Measurements from ENCODE around the gene BLOC1S1. TPM values are rescaled to one million over a fixed set of nuclear protein-coding genes. Genes with fewer than 3 reads are reported as not detected.

BLOC1S1 gene
- total and polyA plus RNA-seq, 9 of the 15 experiments (the other 6 are each of a cell fraction or from before 2014, with no cell fraction given) = 75.2 to 161 (median 98.8) TPM

DNA sequence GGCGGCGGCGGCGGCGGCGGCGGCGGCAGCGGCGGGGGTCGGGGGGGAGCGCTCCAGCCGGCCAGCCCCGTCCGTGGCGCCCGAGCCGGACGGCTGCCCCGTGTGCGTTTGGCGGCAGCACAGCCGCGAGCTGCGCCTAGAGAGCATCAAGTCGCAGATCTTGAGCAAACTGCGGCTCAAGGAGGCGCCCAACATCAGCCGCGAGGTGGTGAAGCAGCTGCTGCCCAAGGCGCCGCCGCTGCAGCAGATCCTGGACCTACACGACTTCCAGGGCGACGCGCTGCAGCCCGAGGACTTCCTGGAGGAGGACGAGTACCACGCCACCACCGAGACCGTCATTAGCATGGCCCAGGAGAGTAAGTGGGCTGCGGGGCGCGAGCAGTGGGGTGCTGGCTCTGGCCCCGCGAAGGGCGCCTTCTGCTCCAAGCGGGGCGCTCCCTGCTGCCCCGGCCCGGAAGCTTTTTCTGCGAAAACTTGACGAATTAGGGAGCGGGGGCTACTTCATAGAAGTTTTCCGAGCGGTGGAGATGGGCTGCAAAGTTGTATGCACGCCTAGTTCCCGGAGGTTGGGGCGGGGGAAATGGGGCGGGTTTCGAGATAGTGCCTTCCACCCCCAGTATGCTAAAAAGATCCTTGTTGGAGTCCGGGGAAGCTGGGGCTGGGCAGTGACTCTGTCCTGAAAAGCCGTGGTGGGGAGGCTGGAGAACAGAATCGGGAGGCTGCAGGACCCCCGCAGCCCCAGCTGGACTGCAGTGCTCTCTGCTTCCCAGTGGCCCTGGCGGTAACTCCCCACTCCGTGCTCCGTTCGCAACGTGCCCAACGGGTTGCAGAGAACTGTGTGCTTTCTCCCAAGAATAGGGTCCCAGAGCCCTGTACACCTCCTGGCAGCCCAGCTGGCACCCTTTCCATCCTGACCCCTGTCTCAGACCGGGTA, 27.8 kb downstream of the BLOC1S1 start (continued):
- TF ChIP-seq, protein P1, sequence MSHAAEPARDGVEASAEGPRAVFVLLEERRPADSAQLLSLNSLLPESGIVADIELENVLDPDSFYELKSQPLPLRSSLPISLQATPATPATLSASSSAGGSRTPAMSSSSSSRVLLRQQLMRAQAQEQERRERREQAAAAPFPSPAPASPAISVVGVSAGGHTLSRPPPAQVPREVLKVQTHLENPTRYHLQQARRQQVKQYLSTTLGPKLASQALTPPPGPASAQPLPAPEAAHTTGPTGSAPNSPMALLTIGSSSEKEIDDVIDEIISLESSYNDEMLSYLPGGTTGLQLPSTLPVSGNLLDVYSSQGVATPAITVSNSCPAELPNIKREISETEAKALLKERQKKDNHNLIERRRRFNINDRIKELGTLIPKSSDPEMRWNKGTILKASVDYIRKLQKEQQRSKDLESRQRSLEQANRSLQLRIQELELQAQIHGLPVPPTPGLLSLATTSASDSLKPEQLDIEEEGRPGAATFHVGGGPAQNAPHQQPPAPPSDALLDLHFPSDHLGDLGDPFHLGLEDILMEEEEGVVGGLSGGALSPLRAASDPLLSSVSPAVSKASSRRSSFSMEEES (CRISPR knock-in tag; IDR thresholded peaks at IDR 0.05) = no peak
- TF ChIP-seq XRCC4 (IDR thresholded peaks at IDR 0.05; ENCODE audit: extremely low read depth, insufficient read depth, insufficient read length) = no peak
- no peak for TF ChIP-seq PURB (CRISPR knock-in tag; IDR thresholded peaks at IDR 0.05; ENCODE audit: low read depth)
- TF ChIP-seq ARID1B (IDR thresholded peaks at IDR 0.05) = no peak
- TF ChIP-seq MTA1 (IDR thresholded peaks at IDR 0.05; ENCODE audit: borderline replicate concordance) = no peak
- no peak for TF ChIP-seq RFX7 (CRISPR knock-in tag; IDR thresholded peaks at IDR 0.05)
- no peak for TF ChIP-seq TBL1XR1 (IDR thresholded peaks at IDR 0.05; ENCODE audit: low read length in 2 of 2)
- TF ChIP-seq, protein P2, sequence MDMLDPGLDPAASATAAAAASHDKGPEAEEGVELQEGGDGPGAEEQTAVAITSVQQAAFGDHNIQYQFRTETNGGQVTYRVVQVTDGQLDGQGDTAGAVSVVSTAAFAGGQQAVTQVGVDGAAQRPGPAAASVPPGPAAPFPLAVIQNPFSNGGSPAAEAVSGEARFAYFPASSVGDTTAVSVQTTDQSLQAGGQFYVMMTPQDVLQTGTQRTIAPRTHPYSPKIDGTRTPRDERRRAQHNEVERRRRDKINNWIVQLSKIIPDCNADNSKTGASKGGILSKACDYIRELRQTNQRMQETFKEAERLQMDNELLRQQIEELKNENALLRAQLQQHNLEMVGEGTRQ (CRISPR knock-in tag; IDR thresholded peaks at IDR 0.05) = no peak
- no peak for TF ChIP-seq PRMT5 (CRISPR knock-in tag; IDR thresholded peaks at IDR 0.05)
- peak in 1 of 3 experiments; percentile 8 for TF ChIP-seq YY1 (IDR thresholded peaks at IDR 0.05; ENCODE audit: borderline replicate concordance in 1 of 3, control insufficient read depth in 1 of 3, extremely low read depth in 1 of 3, insufficient read depth in 3 of 3, insufficient read length in 1 of 3, insufficient replicate concordance in 2 of 3, low read depth in 1 of 3, low read length in 2 of 3)
- TF ChIP-seq NR2F6 (CRISPR knock-in tag; IDR thresholded peaks at IDR 0.05) = no peak
- 0 out of 2 replicates have a peak, but pooled peaks have one; percentile 9 for TF ChIP-seq FOXP4 (CRISPR knock-in tag; IDR thresholded peaks at IDR 0.05; ENCODE audit: borderline replicate concordance)
- no peak for TF ChIP-seq ZNF780A (CRISPR knock-in tag; IDR thresholded peaks at IDR 0.05)
- peak; percentile 64; the same call in 1 of the 2 replicates for TF ChIP-seq NKRF (IDR thresholded peaks at IDR 0.05; ENCODE audit: borderline replicate concordance)
- TF ChIP-seq NFYB (IDR thresholded peaks at IDR 0.05; ENCODE audit: extremely low read depth, insufficient read length) = no peak
- TF ChIP-seq, protein P3, sequence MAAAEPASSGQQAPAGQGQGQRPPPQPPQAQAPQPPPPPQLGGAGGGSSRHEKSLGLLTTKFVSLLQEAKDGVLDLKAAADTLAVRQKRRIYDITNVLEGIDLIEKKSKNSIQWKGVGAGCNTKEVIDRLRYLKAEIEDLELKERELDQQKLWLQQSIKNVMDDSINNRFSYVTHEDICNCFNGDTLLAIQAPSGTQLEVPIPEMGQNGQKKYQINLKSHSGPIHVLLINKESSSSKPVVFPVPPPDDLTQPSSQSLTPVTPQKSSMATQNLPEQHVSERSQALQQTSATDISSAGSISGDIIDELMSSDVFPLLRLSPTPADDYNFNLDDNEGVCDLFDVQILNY (CRISPR knock-in tag; IDR thresholded peaks at IDR 0.05) = no peak
- no peak for TF ChIP-seq DPF2 (IDR thresholded peaks at IDR 0.05)
- no peak for TF ChIP-seq GABPA (tag; conservative IDR thresholded peaks at IDR 0.05; ENCODE audit: low read depth)
